Kidney (tissue), 14 donors: ENCODE results near the gene NKAPD1. TPM values are rescaled to one million over a fixed set of nuclear protein-coding genes. Genes with fewer than 3 reads are reported as not detected.
A peak's percentile ranks its signal among the peaks of the same experiment; 100 is the strongest.

ENCODE experiments used
- DNase-seq, 5 donors: peaks; one replicate each; pipeline ENCODE4 v3.0.0-alpha.2; 2013 to 2020
- FAIRE-seq: peaks from 2 replicates; lab custom pipeline; 2012; peaks lifted over from hg19 to GRCh38; lab: Jason Lieb, UNC
- H3K27ac ChIP-seq, 2 donors: one replicate each; pipeline ENCODE4 v1.7.0; 2013; ENCODE audit warnings: low read depth in 2 of 2, low read length in 2 of 2, inconsistent platforms in 1 of 2
- H3K27me3 ChIP-seq: one replicate; pipeline ENCODE4 v1.7.1; 2013; ENCODE audit warnings: low read length, inconsistent platforms; ENCODE audit not compliant: control insufficient read depth, insufficient read depth
- H3K36me3 ChIP-seq, 3 donors: one replicate each; pipeline versions ENCODE4 v1.7.0 to v1.7.1; 2013; ENCODE audit warnings: low read length in 3 of 3, control low read depth in 1 of 3, inconsistent platforms in 1 of 3; ENCODE audit not compliant: insufficient read depth in 3 of 3, control insufficient read depth in 2 of 3
- H3K4me1 ChIP-seq, 3 donors: one replicate each; pipeline versions ENCODE4 v1.7.0 to v1.7.1; 2013; ENCODE audit warnings: low read length in 3 of 3, inconsistent platforms in 1 of 3, low read depth in 1 of 3; ENCODE audit not compliant: control insufficient read depth in 2 of 3, insufficient read depth in 2 of 3
- H3K4me3 ChIP-seq, 3 donors: one replicate each; pipeline versions ENCODE4 v1.7.0 to v1.8.1; 2013; ENCODE audit warnings: low read length in 3 of 3, control low read depth in 1 of 3, inconsistent platforms in 1 of 3
- H3K9ac ChIP-seq, 3 donors: one replicate each; pipeline versions ENCODE4 v1.7.0 to v1.7.1; 2013; ENCODE audit warnings: low read length in 3 of 3, control low read depth in 1 of 3, inconsistent platforms in 1 of 3
- H3K9me3 ChIP-seq, 3 donors: one replicate each; pipeline versions ENCODE4 v1.7.0 to v1.7.1; 2013; ENCODE audit warnings: low read length in 3 of 3, control low read depth in 1 of 3, inconsistent platforms in 1 of 3; ENCODE audit not compliant: control insufficient read depth in 2 of 3, insufficient read depth in 1 of 3
- intact Hi-C: fragments of 100-400 bp; cut with DNase I; formaldehyde crosslinking; loops from one replicate; pipeline ENCODE4 v1.11.1; 2022
- polyA plus RNA-seq: library from polyadenylated mRNA; stranded (reverse); fragments of 350-450 nt; fragmentation: Illumina TruSeq; extraction: RNeasy Lipid Tissue Mini Kit (QIAGEN cat#74804); gene quantifications from one replicate; pipeline ENCODE4 v1.2.3, GENCODE V29; 2014; ENCODE audit warnings: low read depth, low replicate concordance; ENCODE audit not compliant: insufficient read depth
- total RNA-seq: library from RNA; stranded (reverse); fragmentation: NEBNext Ultra II Directional; extraction: Animal tissue kit (Norgen Biotek cat#: 25700); gene quantifications from one replicate; pipeline ENCODE4 v1.2.1, GENCODE V29; 2021
- TF ChIP-seq, protein P1 (sequence below): IDR thresholded peaks from 3 replicates; pipeline ENCODE4 v1.5.1; 2012; ENCODE audit warnings: mild to moderate bottlenecking, moderate library complexity, borderline replicate concordance; ENCODE audit not compliant: insufficient read depth; ENCODE audit errors: extremely low read depth
- donor health status: control.
- donor health status: control.
- donor health status: control.
- donor health status: control.
- donor health status: control.
- donor health status: DM: yes; HTN: yes; CAD: no.
- donor health status: Normal renal cell carcinoma (clear cell type).

The NKAPD1 gene
- total and polyA plus RNA-seq, 2 donors from 2014 or later, result 14.3 to 21.5 TPM

DNA sequence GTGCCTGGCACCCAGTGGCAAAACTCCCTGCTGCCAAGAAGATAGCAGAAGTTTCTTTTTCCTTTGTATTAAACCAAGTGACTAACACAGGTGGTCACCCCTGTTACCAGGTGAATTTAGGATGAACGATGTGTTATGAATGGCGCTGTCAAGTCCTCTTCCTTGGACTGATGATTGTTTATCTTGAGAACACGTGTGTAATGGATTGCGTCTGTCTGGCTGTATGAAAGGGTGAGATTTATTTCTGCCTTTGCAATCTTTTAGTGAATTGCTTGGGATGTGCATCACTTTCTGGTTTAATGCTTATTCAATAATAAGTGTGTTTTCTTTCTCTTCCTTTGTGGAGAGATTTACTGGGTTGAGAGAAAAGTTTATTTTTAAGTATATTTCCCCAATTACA lies 49.0 kb downstream of the NKAPD1 start:
- FAIRE-seq (no peak), DNase-seq (no peak)
- H3K4me1 ChIP-seq, result no peaks in the 10 kb centered on the region
- H3K27me3 ChIP-seq, result no peaks in the 10 kb centered on the region
- H3K27ac ChIP-seq, result no peak overlapping the region
- intact Hi-C loops, result no loop called here
- no peak overlapping the region for H3K4me3 ChIP-seq
- H3K9me3 ChIP-seq, result no peaks in the 10 kb centered on the region
- no peaks in the 10 kb centered on the region for H3K36me3 ChIP-seq
- TF ChIP-seq, protein P1, sequence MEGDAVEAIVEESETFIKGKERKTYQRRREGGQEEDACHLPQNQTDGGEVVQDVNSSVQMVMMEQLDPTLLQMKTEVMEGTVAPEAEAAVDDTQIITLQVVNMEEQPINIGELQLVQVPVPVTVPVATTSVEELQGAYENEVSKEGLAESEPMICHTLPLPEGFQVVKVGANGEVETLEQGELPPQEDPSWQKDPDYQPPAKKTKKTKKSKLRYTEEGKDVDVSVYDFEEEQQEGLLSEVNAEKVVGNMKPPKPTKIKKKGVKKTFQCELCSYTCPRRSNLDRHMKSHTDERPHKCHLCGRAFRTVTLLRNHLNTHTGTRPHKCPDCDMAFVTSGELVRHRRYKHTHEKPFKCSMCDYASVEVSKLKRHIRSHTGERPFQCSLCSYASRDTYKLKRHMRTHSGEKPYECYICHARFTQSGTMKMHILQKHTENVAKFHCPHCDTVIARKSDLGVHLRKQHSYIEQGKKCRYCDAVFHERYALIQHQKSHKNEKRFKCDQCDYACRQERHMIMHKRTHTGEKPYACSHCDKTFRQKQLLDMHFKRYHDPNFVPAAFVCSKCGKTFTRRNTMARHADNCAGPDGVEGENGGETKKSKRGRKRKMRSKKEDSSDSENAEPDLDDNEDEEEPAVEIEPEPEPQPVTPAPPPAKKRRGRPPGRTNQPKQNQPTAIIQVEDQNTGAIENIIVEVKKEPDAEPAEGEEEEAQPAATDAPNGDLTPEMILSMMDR, result no peak
- no peak overlapping the region for H3K9ac ChIP-seq

GRCh38 chr11:112127056-112127455 lies 53.0 kb downstream of the NKAPD1 start:
- H3K9me3 ChIP-seq, result no peaks in the 10 kb centered on the region
- H3K27ac ChIP-seq, result no peak overlapping the region
- FAIRE-seq, result no peak
- no peaks in the 10 kb centered on the region for H3K27me3 ChIP-seq
- no peaks in the 10 kb centered on the region for H3K36me3 ChIP-seq
- TF ChIP-seq, protein P1, result no peak
- no peak for DNase-seq
- intact Hi-C loops, result no loop called here
- no peak overlapping the region for H3K9ac ChIP-seq
- H3K4me1 ChIP-seq, result peaks cover 0 to 5% (median 0%) of the 10 kb centered on the region in 3 donors
- H3K4me3 ChIP-seq, result no peak overlapping the region

DNA sequence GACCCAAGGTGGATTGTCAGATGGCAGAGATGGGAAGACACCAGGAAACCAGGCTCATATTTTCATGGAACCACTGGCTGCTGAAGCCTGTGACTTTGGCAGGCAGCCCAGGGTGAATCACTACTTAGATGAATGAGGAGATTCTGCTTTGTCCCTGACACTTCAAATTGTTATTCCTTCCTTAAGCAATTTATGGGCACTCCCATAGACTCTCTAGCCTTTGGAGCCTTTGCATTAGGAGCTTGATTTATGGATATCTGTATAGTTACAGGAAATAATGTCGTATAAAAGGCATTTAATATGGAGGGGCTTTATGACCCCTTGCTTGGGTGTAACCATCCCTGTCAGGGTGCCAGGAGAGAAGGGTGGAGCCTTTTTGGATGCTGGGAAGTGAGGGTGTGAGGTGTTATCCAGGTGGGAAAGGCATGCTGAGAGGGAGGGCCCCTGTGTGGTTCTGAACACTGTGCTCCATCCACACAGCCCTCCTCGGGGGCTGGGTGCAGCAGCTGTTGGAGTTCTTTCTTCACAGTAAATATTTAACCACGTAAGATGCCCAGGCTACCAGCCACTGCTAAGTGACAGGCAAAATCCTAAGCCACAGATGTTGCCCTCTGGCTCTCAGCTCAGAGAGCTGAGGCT lies 54.5 kb downstream of the NKAPD1 start:
- intact Hi-C loops, result no loop called here
- Histone ChIP-seq H3K4me3 (no peak overlapping the region), H3K27ac (no peak overlapping the region), H3K4me1 (peaks cover 0 to 5% (median 0%) of the 10 kb centered on the region in 3 donors), H3K36me3 (no peaks in the 10 kb centered on the region), H3K27me3 (no peaks in the 10 kb centered on the region), H3K9me3 (no peaks in the 10 kb centered on the region), H3K9ac (no peak overlapping the region)
- DNase-seq, result peak in 3 of 5 donors; percentile 29 to 80 (median 57)
- FAIRE-seq, result no peak
- TF ChIP-seq, protein P1, result no peak
